Fibroblast of lung (primary cell): ENCODE measurements around the gene CLEC17A. TPM values are rescaled to one million over a fixed set of nuclear protein-coding genes. Genes with fewer than 3 reads are reported as not detected.
"Not testable (repeated sequence)": the region's sequence is repeated elsewhere in the genome, so short reads cannot be mapped to it uniquely, and the experiment has no call there.

Experiments
- DNase-seq, 2 donors: peaks; one replicate each; pipeline versions ENCODE4 v3.0.0 to v3.0.0-alpha.2; 2010; ENCODE audit warnings: low read depth in 2 of 2
- H2AFZ ChIP-seq: 2 replicates; pipeline ENCODE4 v1.5.1; 2012; ENCODE audit warnings: low read length, control low read depth, inconsistent platforms
- H3K27ac ChIP-seq: 2 replicates; pipeline ENCODE4 v1.5.1; 2011; ENCODE audit warnings: low read length, control low read depth; ENCODE audit not compliant: insufficient read depth
- H3K27me3 ChIP-seq: 2 replicates; pipeline ENCODE4 v1.5.1; 2011; ENCODE audit warnings: mild to moderate bottlenecking, low read length; ENCODE audit not compliant: control insufficient read depth, insufficient read depth
- H3K36me3 ChIP-seq: 2 replicates; pipeline ENCODE4 v1.5.1; 2011; ENCODE audit warnings: low read length; ENCODE audit not compliant: control insufficient read depth, insufficient read depth
- H3K4me1 ChIP-seq: 2 replicates; pipeline ENCODE4 v1.5.1; 2011; ENCODE audit warnings: low read length; ENCODE audit not compliant: control insufficient read depth, insufficient read depth; ENCODE audit errors: extremely low read depth
- H3K4me2 ChIP-seq: 2 replicates; pipeline ENCODE4 v1.5.1; 2011; ENCODE audit warnings: low read length, control low read depth; ENCODE audit not compliant: insufficient read depth; ENCODE audit errors: extremely low read depth
- H3K4me3 ChIP-seq, 4 experiments: fragments of 200-600 bp in 1 of 4; sonication (generic) in 1 of 4; replicated peaks in 1 of 4; 2 replicates each; pipeline ENCODE4 v1.5.1; 2011 to 2016; ENCODE audit warnings: low read length in 4 of 4, low read depth in 3 of 4, mild to moderate bottlenecking in 3 of 4, control low read depth in 2 of 4, inconsistent platforms in 1 of 4, mixed read lengths in 1 of 4; ENCODE audit not compliant: insufficient read depth in 1 of 4; ENCODE audit errors: control extremely low read depth in 1 of 4
- H3K79me2 ChIP-seq: 2 replicates; pipeline ENCODE4 v1.5.1; 2012; ENCODE audit warnings: mild to moderate bottlenecking, low read length, inconsistent platforms; ENCODE audit not compliant: control insufficient read depth, insufficient read depth
- H3K9ac ChIP-seq: 2 replicates; pipeline ENCODE4 v1.5.1; 2011; ENCODE audit warnings: mild to moderate bottlenecking, low read length, control low read depth; ENCODE audit not compliant: insufficient read depth
- H3K9me3 ChIP-seq: 2 replicates; pipeline ENCODE4 v1.5.1; 2012; ENCODE audit warnings: low read depth, low read length; ENCODE audit not compliant: control insufficient read depth, insufficient read depth
- H4K20me1 ChIP-seq: 2 replicates; pipeline ENCODE4 v1.5.1; 2011; ENCODE audit warnings: low read length; ENCODE audit not compliant: control insufficient read depth, insufficient read depth; ENCODE audit errors: extremely low read depth
- EZH2 ChIP-seq: IDR thresholded peaks from 2 replicates; pipeline ENCODE4 v1.5.1; 2012; ENCODE audit warnings: low read length, control low read depth, mild to moderate bottlenecking; ENCODE audit errors: missing control alignments
- polyA plus RNA-seq, 2 donors: library from polyadenylated mRNA; depleted of rRNA in 1 of 2; stranded (reverse) in 1 of 2; unstranded in 1 of 2; fragments of >200 nt; gene quantifications; 2 replicates each; pipeline ENCODE4 v1.2.1, GENCODE V29; 2011 to 2012; ENCODE audit warnings: missing spikeins in 1 of 2
- total RNA-seq: library from RNA; depleted of rRNA; stranded (reverse); fragments of >200 nt; gene quantifications from 2 replicates; pipeline ENCODE4 v1.2.1, GENCODE V29; 2014
- TF ChIP-seq, protein P1 (sequence below), 2 donors: IDR thresholded peaks in 1 of 2; conservative IDR thresholded peaks in 1 of 2; 1 replicate in 1 of 2; 2 replicates in 1 of 2; pipeline ENCODE4 v1.5.1; 2011 to 2012; ENCODE audit warnings: low read length in 2 of 2, control low read depth in 1 of 2, inconsistent platforms in 1 of 2, low read depth in 1 of 2, mild to moderate bottlenecking in 1 of 2

The CLEC17A gene
- total and polyA plus RNA-seq, 2 donors (not counting 1 experiment from before 2014, with no cell fraction given), result 0.03 to 0.17 TPM

DNA sequence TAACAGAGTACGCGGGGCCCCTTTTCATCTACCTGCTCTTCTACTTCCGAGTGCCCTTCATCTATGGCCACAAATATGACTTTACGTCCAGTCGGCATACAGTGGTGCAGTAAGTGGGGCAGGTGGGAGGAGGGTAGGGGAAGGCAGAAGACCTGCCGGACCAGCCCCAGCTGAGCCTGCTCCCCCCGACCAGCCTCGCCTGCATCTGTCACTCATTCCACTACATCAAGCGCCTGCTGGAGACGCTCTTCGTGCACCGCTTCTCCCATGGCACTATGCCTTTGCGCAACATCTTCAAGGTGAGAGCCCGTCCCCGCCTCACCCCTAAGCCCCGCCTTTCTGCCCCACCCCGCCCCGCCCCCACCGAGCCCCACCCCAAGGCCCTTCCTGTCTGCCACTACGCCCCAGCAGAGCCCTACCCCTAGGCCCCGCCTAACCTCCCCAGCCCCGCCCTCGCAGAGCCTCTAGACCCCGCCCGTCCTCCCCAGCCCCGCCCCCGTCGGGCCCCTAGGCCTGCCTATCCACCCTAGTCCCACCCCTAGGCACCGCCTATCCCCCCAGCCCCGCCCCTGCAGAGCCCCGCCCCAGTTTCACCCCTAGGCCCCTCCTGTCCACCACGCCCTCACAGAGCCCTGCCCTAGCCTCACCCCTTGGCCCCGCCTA, 18.8 kb upstream of the CLEC17A start:
- Histone ChIP-seq H3K4me3 (no peak overlapping the region), H4K20me1 (no peaks in the 10 kb centered on the region), H3K27ac (no peak overlapping the region), H3K4me2 (no peak overlapping the region), H2AFZ (no peak overlapping the region), H3K9ac (no peak overlapping the region), H3K79me2 (peaks cover 2% of the 10 kb centered on the region), H3K27me3 (no peaks in the 10 kb centered on the region), H3K36me3 (peaks cover 5% of the 10 kb centered on the region), H3K9me3 (no peaks in the 10 kb centered on the region), H3K4me1 (peaks cover 7% of the 10 kb centered on the region)
- TF ChIP-seq, protein P1, sequence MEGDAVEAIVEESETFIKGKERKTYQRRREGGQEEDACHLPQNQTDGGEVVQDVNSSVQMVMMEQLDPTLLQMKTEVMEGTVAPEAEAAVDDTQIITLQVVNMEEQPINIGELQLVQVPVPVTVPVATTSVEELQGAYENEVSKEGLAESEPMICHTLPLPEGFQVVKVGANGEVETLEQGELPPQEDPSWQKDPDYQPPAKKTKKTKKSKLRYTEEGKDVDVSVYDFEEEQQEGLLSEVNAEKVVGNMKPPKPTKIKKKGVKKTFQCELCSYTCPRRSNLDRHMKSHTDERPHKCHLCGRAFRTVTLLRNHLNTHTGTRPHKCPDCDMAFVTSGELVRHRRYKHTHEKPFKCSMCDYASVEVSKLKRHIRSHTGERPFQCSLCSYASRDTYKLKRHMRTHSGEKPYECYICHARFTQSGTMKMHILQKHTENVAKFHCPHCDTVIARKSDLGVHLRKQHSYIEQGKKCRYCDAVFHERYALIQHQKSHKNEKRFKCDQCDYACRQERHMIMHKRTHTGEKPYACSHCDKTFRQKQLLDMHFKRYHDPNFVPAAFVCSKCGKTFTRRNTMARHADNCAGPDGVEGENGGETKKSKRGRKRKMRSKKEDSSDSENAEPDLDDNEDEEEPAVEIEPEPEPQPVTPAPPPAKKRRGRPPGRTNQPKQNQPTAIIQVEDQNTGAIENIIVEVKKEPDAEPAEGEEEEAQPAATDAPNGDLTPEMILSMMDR (conservative IDR thresholded peaks at IDR 0.05 in 1 of 2, IDR thresholded peaks at IDR 0.05 in 1 of 2; ENCODE audit: low read depth in 1 of 2, low read length in 2 of 2), result no peak
- TF ChIP-seq EZH2, result no peak
- no peak for DNase-seq

DNA sequence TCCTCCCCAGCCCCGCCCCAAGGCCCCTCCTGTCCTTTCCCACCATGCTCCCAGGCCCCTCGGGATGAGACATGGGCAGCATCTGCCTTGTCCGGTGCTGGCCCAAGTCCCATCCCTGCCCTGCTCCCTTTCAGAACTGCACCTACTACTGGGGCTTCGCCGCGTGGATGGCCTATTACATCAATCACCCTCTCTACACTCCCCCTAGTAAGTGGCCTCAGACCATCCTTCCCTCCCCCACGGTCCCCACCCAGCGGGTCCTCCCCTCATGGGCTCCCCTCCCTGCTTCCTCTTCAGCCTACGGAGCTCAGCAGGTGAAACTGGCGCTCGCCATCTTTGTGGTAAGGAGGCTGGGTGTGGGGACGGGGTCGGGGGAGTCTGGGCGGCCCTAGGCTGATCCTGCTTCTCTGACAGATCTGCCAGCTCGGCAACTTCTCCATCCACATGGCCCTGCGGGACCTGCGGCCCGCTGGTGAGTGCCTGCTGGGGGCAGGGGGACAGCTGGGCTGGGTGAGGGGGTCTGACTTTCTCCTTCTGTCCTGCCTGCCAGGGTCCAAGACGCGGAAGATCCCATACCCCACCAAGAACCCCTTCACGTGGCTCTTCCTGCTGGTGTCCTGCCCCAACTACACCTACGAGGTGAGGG, 18.1 kb upstream of the CLEC17A start:
- not testable (repeated sequence) for H3K27ac ChIP-seq, H3K79me2 ChIP-seq, H3K27me3 ChIP-seq, H3K4me3 ChIP-seq, DNase-seq, H4K20me1 ChIP-seq, H3K4me1 ChIP-seq, H3K9me3 ChIP-seq, H3K9ac ChIP-seq, H3K36me3 ChIP-seq, H2AFZ ChIP-seq, H3K4me2 ChIP-seq

DNA sequence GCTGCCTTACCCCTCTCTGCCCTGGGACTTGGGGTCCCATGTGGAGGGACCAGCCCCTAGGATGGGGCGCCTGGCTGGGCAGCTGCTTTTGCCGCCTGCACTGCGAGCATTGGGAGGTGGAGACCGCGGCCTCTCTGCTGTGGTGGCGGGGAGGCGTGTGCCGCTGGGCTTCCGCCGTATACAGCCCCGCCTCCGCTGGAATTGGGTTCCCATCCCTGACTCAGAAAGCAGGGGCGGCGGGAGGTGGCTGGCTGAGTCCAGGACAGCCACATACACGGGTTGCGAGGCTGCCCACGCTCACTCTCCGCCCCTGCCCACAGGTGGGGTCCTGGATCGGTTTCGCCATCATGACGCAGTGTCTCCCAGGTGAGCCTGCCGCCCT, 17.6 kb upstream of the CLEC17A start:
- Histone ChIP-seq H3K27me3 (no peaks in the 10 kb centered on the region), H3K4me2 (no peak overlapping the region), H3K79me2 (peaks cover 6% of the 10 kb centered on the region), H3K9me3 (no peaks in the 10 kb centered on the region), H4K20me1 (no peaks in the 10 kb centered on the region), H3K36me3 (peaks cover 7% of the 10 kb centered on the region), H3K4me3 (no peak overlapping the region), H3K4me1 (peaks cover 7% of the 10 kb centered on the region), H2AFZ (no peak overlapping the region), H3K9ac (no peak overlapping the region), H3K27ac (no peak overlapping the region)
- TF ChIP-seq, protein P1 (conservative IDR thresholded peaks at IDR 0.05 in 1 of 2, IDR thresholded peaks at IDR 0.05 in 1 of 2; ENCODE audit: low read depth in 1 of 2, low read length in 2 of 2), result no peak
- TF ChIP-seq EZH2, result no peak
- DNase-seq, result no peak
